Endothelial cell of umbilical vein (primary cell): Measurements from ENCODE around the gene TTC27.

Experiments used
- CTCF ChIP-seq, 2 donors: IDR thresholded peaks; 1 replicate in 1 of 2; 2 replicates in 1 of 2; pipeline ENCODE4 v1.5.1; 2011; ENCODE audit warnings: low read length in 2 of 2, mild to moderate bottlenecking in 2 of 2, moderate library complexity in 2 of 2, control low read depth in 1 of 2, inconsistent platforms in 1 of 2, low read depth in 1 of 2; ENCODE audit not compliant: insufficient read depth in 1 of 2; ENCODE audit errors: extremely low read depth in 1 of 2
- FOS ChIP-seq: IDR thresholded peaks from 2 replicates; pipeline ENCODE4 v1.6.1; 2011; ENCODE audit warnings: mild to moderate bottlenecking, low read length, moderate library complexity, borderline replicate concordance; ENCODE audit not compliant: insufficient read depth
- POLR2A ChIP-seq: IDR thresholded peaks from 2 replicates; pipeline ENCODE4 v1.6.1; 2012; ENCODE audit warnings: low read depth, mild to moderate bottlenecking, control low read depth, low read length
- POLR2AphosphoS5 ChIP-seq: IDR thresholded peaks from 2 replicates; pipeline ENCODE4 v1.6.1; 2012; ENCODE audit warnings: low read depth, mild to moderate bottlenecking, control low read depth, low read length, moderate library complexity; ENCODE audit not compliant: insufficient read depth

GRCh38 chr2:32591669-32592463 lies 36.0 kb upstream of the TTC27 start:
- TF ChIP-seq POLR2A: no peak
- no peak for TF ChIP-seq CTCF (IDR thresholded peaks at IDR 0.05; ENCODE audit: extremely low read depth in 1 of 2, insufficient read depth in 1 of 2, low read depth in 1 of 2, low read length in 2 of 2)
- peak; percentile 26 for TF ChIP-seq POLR2AphosphoS5
- peak; percentile 9 for TF ChIP-seq FOS
